MM.1S (cell line): ENCODE data around the gene RAB8A.

Source experiments
- CTCF ChIP-seq: fragments of 300-600 bp; sonication (generic); IDR thresholded peaks from 2 replicates; pipeline ENCODE4 v1.5.1; 2016; ENCODE audit warnings: antibody characterized with exemption, low read length, mixed read lengths
- EZH2 ChIP-seq: fragments of 300-600 bp; sonication (generic); optimal IDR thresholded peaks from 2 replicates; pipeline ENCODE3; 2017; ENCODE audit warnings: low read depth, mild to moderate bottlenecking, antibody characterized with exemption, low read length, mixed read lengths
- EZH2phosphoT487 ChIP-seq: fragments of 300-600 bp; sonication (generic); IDR thresholded peaks from 2 replicates; pipeline ENCODE4 v1.6.1; 2018; ENCODE audit warnings: antibody characterized with exemption, low read length

DNA sequence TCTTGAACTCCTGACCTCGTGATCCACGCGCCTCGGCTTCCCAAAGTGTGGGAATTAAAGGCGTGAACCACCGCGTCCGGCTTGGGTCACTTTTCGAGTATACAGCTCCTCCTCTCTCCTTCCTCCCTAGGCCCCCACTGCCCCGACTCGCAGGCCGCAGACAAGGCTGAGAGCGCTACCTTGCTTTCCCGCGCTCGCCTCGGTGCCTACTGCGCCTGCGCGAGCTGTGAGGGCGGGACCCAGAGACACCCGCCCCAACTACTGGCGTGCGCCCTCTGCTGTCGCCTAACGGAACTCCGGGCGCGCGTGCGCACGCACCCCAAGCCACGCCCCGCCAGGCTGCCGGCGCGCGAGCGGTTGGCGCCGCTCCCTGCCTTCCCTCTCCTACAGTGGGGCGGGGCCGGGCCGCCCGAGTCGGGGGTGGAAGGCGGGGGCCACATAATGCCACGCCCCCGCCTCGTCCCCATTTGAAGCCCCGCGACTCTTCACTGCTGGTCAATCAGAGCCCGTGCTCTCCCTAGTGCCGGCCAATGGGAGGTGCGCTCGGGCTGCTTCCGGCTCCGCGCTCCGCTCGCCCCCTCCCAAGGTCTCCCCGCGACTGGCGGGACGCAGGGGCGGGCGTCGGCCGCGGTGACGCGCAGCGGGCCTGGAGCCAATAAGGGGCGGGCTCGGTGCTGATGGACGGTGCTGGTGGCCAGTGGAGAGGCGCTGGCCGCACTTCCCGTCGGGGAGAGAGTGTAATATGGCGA is at the start of gene RAB8A:
- TF ChIP-seq CTCF (peak; percentile 83), EZH2phosphoT487 (no peak), EZH2 (no peak)
